ENCODE measurements around the gene SLC37A2.

Gene SLC37A2

DNA sequence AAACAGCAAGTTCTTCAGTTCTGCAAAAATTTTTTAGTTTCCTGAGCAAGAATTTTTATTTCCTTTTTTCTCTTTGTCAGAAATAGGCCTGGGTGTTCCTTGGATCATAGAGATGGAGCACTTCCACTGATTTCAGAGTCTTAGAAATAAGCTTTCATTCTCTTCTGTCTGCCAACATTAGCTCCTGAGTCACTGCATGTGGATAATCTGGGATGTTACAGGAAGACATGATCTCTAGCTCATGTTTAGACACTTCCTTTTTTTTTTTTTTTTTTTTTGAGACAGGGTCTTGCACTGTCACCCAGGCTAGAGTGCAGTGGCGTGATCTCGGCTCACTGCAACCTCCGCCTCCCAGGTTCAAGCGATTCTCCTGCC lies 61.5 kb downstream of the SLC37A2 start:
- Histone ChIP-seq H3K79me2 (ENCODE audit: control insufficient read depth, low read length) (no peaks in the 10 kb centered on the region), H3K4me3 (ENCODE audit: low read length) (peak overlapping the region; percentile 44; the same call in 1 of the 2 replicates), H3K27ac (ENCODE audit: low read depth, low read length) (no peak overlapping the region), H3K36me3 (ENCODE audit: control insufficient read depth, low read length) (no peaks in the 10 kb centered on the region), H4K20me1 (ENCODE audit: control insufficient read depth, insufficient read depth, low read depth, low read length) (no peaks in the 10 kb centered on the region), H3F3A (ENCODE audit: control insufficient read depth, insufficient read depth) (no peaks in the 10 kb centered on the region), H3K4me2 (ENCODE audit: low read length) (peak overlapping the region; percentile 54), H3K4me1 (ENCODE audit: control insufficient read depth, low read length) (peaks cover 11% of the 10 kb centered on the region), H3K9me3 (ENCODE audit: control insufficient read depth, insufficient read depth, low read length) (peaks cover 8% of the 10 kb centered on the region; the same call in 1 of the 2 replicates), H3K9me2 (replicated peaks; ENCODE audit: control insufficient read depth, low read length) (no peaks in the 10 kb centered on the region), H3K27me3 (ENCODE audit: control insufficient read depth, low read length) (peaks cover 2% of the 10 kb centered on the region; the same call in 1 of the 2 replicates)
- TF ChIP-seq, protein P1, sequence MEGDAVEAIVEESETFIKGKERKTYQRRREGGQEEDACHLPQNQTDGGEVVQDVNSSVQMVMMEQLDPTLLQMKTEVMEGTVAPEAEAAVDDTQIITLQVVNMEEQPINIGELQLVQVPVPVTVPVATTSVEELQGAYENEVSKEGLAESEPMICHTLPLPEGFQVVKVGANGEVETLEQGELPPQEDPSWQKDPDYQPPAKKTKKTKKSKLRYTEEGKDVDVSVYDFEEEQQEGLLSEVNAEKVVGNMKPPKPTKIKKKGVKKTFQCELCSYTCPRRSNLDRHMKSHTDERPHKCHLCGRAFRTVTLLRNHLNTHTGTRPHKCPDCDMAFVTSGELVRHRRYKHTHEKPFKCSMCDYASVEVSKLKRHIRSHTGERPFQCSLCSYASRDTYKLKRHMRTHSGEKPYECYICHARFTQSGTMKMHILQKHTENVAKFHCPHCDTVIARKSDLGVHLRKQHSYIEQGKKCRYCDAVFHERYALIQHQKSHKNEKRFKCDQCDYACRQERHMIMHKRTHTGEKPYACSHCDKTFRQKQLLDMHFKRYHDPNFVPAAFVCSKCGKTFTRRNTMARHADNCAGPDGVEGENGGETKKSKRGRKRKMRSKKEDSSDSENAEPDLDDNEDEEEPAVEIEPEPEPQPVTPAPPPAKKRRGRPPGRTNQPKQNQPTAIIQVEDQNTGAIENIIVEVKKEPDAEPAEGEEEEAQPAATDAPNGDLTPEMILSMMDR (IDR thresholded peaks at IDR 0.05; ENCODE audit: low read depth, low read length, poor library complexity, severe bottlenecking) = no peak

DNA sequence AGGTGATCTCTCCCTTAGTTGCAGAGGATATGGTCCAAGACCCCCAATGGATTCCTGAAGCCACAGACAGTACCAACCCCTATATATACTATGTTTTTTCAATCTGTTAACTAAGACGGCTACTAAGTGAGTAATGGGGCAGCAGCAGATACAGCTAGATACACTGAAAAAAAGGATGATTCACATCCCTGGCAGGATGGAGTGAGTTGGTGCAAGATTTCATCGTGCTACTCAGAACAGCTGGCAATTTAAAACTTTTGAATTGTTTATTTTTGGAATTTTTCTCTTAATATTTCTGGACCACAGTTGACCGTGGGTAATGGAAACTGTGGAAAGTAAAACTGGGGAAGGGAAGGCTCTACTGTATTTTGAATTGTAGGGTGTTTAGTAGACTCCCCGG lies 65.3 kb downstream of the SLC37A2 start:
- Histone ChIP-seq H3K9me3 (ENCODE audit: control insufficient read depth, insufficient read depth, low read length) (peaks cover 5% of the 10 kb centered on the region; the same call in 1 of the 2 replicates), H3K4me2 (ENCODE audit: low read length) (no peak overlapping the region), H3K4me3 (ENCODE audit: low read length) (no peak overlapping the region), H3K9me2 (replicated peaks; ENCODE audit: control insufficient read depth, low read length) (no peaks in the 10 kb centered on the region), H4K20me1 (ENCODE audit: control insufficient read depth, insufficient read depth, low read depth, low read length) (no peaks in the 10 kb centered on the region), H3K27ac (ENCODE audit: low read depth, low read length) (no peak overlapping the region), H3K4me1 (ENCODE audit: control insufficient read depth, low read length) (peaks cover 11% of the 10 kb centered on the region), H3F3A (ENCODE audit: control insufficient read depth, insufficient read depth) (no peaks in the 10 kb centered on the region), H3K27me3 (ENCODE audit: control insufficient read depth, low read length) (peaks cover 2% of the 10 kb centered on the region; the same call in 1 of the 2 replicates), H3K36me3 (ENCODE audit: control insufficient read depth, low read length) (no peaks in the 10 kb centered on the region), H3K79me2 (ENCODE audit: control insufficient read depth, low read length) (no peaks in the 10 kb centered on the region)
- no peak for TF ChIP-seq EZH2phosphoT487 (IDR thresholded peaks at IDR 0.05; ENCODE audit: borderline replicate concordance, low read length)
- TF ChIP-seq, protein P1 (IDR thresholded peaks at IDR 0.05; ENCODE audit: low read depth, low read length, poor library complexity, severe bottlenecking) = no peak

DNA sequence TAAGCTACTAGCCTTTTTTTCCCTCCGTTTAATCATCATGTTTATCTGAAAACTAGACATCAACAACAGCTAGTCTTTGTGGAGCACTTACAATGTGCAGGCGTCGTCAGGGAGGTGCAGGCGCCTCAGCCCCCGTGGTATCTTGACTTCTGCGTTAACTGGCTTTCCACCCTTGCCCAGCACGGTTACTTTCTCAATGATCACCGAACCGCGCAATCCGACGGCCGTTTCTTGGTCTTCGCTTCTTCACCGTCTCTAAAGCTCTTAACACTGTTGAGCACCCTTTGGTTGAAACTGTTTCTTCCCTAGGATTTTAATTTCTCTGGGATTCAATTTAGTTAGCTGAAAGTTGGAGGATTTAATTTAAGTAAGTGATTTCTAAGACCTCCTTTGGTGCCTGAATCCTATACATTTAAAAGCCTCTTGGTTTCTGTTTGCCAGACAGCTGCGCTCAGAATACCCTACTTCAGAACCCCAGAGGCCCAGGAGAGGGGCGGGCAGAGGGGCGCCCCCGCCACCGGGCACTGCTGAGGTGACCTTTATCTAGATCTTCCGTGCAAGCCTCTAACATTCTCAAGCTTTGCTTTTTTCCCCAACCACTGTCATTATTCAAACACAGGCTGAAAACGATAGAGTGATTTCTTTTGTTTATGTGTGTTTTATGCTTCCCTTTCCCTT lies 66.3 kb downstream of the SLC37A2 start:
- Histone ChIP-seq H3K36me3 (ENCODE audit: control insufficient read depth, low read length) (no peaks in the 10 kb centered on the region), H4K20me1 (ENCODE audit: control insufficient read depth, insufficient read depth, low read depth, low read length) (no peaks in the 10 kb centered on the region), H3K27ac (ENCODE audit: low read depth, low read length) (no peak overlapping the region), H3K27me3 (ENCODE audit: control insufficient read depth, low read length) (peaks cover 3% of the 10 kb centered on the region), H3K79me2 (ENCODE audit: control insufficient read depth, low read length) (no peaks in the 10 kb centered on the region), H3K4me2 (ENCODE audit: low read length) (no peak overlapping the region), H3K9me2 (replicated peaks; ENCODE audit: control insufficient read depth, low read length) (no peaks in the 10 kb centered on the region), H3K4me1 (ENCODE audit: control insufficient read depth, low read length) (peaks cover 2% of the 10 kb centered on the region), H3K4me3 (ENCODE audit: low read length) (no peak overlapping the region), H3F3A (ENCODE audit: control insufficient read depth, insufficient read depth) (no peaks in the 10 kb centered on the region), H3K9me3 (ENCODE audit: control insufficient read depth, insufficient read depth, low read length) (no peaks in the 10 kb centered on the region)
- no peak for TF ChIP-seq EZH2phosphoT487 (IDR thresholded peaks at IDR 0.05; ENCODE audit: borderline replicate concordance, low read length)
- TF ChIP-seq, protein P1 (IDR thresholded peaks at IDR 0.05; ENCODE audit: low read depth, low read length, poor library complexity, severe bottlenecking) = no peak
